BJ (cell line): ENCODE measurements around the gene CHMP5. TPM values are rescaled to one million over a fixed set of nuclear protein-coding genes. Genes with fewer than 3 reads are reported as not detected.
"Not testable (repeated sequence)": the region's sequence is repeated elsewhere in the genome, so short reads cannot be mapped to it uniquely, and the experiment has no call there.

Experiments used
- CTCF ChIA-PET: fragments of 350-600 bp; formaldehyde crosslinking; extraction: SDS; loops from one replicate; lab custom pipeline; 2021; ENCODE audit warnings: antibody characterized with exemption, inconsistent platforms; lab: Yijun Ruan, JAX
- POLR2A ChIA-PET: fragments of 300-600 bp; sonication (Branson Sonifier 250); formaldehyde crosslinking; extraction: SDS; loops from one replicate; lab custom pipeline; 2021; ENCODE audit warnings: antibody characterized with exemption; lab: Charles Lee
- DNase-seq: peaks from one replicate; pipeline ENCODE4 v3.0.0-alpha.2; 2011; ENCODE audit warnings: low read depth
- H3K27me3 ChIP-seq: 2 replicates; pipeline ENCODE4 v1.6.0; 2011; ENCODE audit warnings: low read length; ENCODE audit not compliant: control insufficient read depth, insufficient read depth
- H3K36me3 ChIP-seq: 2 replicates; pipeline ENCODE4 v1.5.1; 2011; ENCODE audit warnings: low read length; ENCODE audit not compliant: control insufficient read depth, insufficient read depth
- H3K4me3 ChIP-seq: 2 replicates; pipeline ENCODE4 v1.5.1; 2011; ENCODE audit warnings: low read depth, mild to moderate bottlenecking, control low read depth, low read length
- polyA plus RNA-seq: library from polyadenylated mRNA; depleted of rRNA; stranded (reverse); fragments of >200 nt; gene quantifications from 2 replicates; pipeline ENCODE4 v1.2.3, GENCODE V29; 2011
- TF ChIP-seq, protein P1 (sequence below): IDR thresholded peaks from 2 replicates; pipeline ENCODE4 v1.5.1; 2011; ENCODE audit warnings: low read depth, mild to moderate bottlenecking, control low read depth, inconsistent platforms, low read length, moderate library complexity; ENCODE audit not compliant: insufficient read depth

CHMP5 gene
- polyA plus RNA-seq, 1 experiment: 37.6 TPM

GRCh38 chr9:33307067-33307466, 42.2 kb downstream of the CHMP5 start:
- CTCF ChIA-PET: no interaction called here
- no peak overlapping the region for H3K4me3 ChIP-seq
- no peak for DNase-seq
- POLR2A ChIA-PET: no interaction called here
- H3K36me3 ChIP-seq: peaks cover 26% of the 10 kb centered on the region
- TF ChIP-seq, protein P1, sequence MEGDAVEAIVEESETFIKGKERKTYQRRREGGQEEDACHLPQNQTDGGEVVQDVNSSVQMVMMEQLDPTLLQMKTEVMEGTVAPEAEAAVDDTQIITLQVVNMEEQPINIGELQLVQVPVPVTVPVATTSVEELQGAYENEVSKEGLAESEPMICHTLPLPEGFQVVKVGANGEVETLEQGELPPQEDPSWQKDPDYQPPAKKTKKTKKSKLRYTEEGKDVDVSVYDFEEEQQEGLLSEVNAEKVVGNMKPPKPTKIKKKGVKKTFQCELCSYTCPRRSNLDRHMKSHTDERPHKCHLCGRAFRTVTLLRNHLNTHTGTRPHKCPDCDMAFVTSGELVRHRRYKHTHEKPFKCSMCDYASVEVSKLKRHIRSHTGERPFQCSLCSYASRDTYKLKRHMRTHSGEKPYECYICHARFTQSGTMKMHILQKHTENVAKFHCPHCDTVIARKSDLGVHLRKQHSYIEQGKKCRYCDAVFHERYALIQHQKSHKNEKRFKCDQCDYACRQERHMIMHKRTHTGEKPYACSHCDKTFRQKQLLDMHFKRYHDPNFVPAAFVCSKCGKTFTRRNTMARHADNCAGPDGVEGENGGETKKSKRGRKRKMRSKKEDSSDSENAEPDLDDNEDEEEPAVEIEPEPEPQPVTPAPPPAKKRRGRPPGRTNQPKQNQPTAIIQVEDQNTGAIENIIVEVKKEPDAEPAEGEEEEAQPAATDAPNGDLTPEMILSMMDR: no peak
- no peaks in the 10 kb centered on the region for H3K27me3 ChIP-seq

DNA sequence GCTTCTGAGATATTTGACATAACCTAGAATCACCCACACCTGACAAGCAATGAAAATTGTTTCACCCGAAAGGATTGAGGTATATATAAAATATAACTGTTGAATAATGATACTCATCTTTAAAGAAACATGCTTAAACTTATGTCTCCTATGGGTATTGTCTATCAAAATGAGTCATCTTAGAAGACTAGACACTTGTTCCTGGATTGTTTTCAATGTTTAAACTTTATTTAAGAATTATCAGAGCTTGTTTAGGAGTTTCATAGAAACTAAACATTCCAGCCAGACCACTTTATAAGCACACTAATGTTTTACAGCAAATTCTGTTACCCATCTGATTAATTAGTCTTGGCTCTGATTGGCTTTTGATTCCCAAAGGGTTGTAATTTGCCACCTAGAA, 45.1 kb downstream of the CHMP5 start:
- ChIA-PET POLR2A (no interaction called here), CTCF (interaction anchor here (0.6 to 1.6 kb wide), 3 partner anchors 9 to 164 kb away, joined by 3 to 4 read pairs (median 4); partner anchors contain the start of gene NOL6)
- TF ChIP-seq, protein P1: no peak
- Histone ChIP-seq H3K4me3 (no peak overlapping the region), H3K27me3 (no peaks in the 10 kb centered on the region), H3K36me3 (peaks cover 24% of the 10 kb centered on the region)
- DNase-seq: no peak

GRCh38 chr9:33310748-33311147, 45.9 kb downstream of the CHMP5 start:
- peaks cover 24% of the 10 kb centered on the region for H3K36me3 ChIP-seq
- H3K27me3 ChIP-seq: no peaks in the 10 kb centered on the region
- TF ChIP-seq, protein P1: no peak
- no peak overlapping the region for H3K4me3 ChIP-seq
- DNase-seq: no peak
- POLR2A ChIA-PET: no interaction called here
- CTCF ChIA-PET: no interaction called here

GRCh38 chr9:33311953-33312352, 47.1 kb downstream of the CHMP5 start:
- CTCF ChIA-PET: no interaction called here
- H3K4me3 ChIP-seq: no peak overlapping the region
- no peak for DNase-seq
- POLR2A ChIA-PET: no interaction called here
- peaks cover 21% of the 10 kb centered on the region for H3K36me3 ChIP-seq
- no peaks in the 10 kb centered on the region for H3K27me3 ChIP-seq
- TF ChIP-seq, protein P1: no peak

DNA sequence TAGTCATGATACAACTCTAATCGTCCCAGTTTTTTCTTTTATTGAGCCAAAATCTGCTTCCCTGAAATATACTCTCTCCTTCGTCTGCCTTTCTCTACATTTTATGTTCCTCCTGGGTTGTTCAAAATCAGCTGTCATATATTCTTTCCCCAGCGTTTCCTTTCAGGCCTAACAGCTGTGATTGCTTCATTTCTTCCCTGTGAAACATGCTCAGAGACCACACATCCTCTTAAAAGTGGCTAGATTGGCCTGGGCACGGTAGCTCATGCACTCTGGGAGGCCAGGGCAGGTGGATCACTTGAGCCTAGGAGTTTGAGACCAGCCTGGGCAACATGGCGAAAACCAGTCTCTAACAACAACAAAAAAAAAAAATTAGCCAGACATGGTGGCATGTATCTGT, 50.5 kb downstream of the CHMP5 start:
- ChIA-PET CTCF (interaction anchor here (2.2 kb wide), 1 partner anchor 19 kb away, joined by 6 read pairs; no protein-coding TSS in a partner anchor), POLR2A (no interaction called here)
- Histone ChIP-seq H3K36me3 (peaks cover 15% of the 10 kb centered on the region), H3K27me3 (no peaks in the 10 kb centered on the region), H3K4me3 (no peak overlapping the region)
- TF ChIP-seq, protein P1: no peak
- DNase-seq: no peak

DNA sequence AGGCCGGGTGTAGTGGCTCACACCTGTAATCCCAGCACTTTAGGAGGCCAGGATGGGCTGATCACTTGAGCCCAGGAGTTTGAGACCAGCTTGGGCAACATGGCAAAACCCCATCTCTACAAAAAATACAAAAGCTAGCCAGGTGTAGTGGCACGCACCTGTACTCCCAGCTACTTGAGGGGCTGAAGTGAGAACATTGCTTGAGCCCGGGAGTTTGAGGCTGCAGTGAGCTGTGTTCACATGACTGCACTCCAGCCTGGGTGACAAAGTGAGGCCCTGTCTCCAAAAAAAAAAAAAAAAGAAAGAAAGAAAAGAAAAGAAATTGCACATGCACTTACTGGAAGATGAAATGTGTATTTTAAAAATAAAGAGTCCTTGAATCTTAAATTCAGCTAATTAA, 52.3 kb downstream of the CHMP5 start:
- CTCF ChIA-PET: interaction anchor here (0.6 to 2.2 kb wide), 3 partner anchors 13 to 22 kb away, joined by 3 to 6 read pairs (median 3); no protein-coding TSS in a partner anchor
- H3K36me3 ChIP-seq: peaks cover 13% of the 10 kb centered on the region
- H3K27me3 ChIP-seq, DNase-seq, H3K4me3 ChIP-seq, POLR2A ChIA-PET: not testable (repeated sequence)
